CD4-positive, alpha-beta T cell (primary cell): ENCODE measurements around the gene NDP. TPM values are rescaled to one million over a fixed set of nuclear protein-coding genes. Genes with fewer than 3 reads are reported as not detected.

Source experiments
- ATAC-seq: fragments of 200-7000 bp; cut with Tn5 transposase; one replicate; pipeline ENCODE4 v1.10.0; 2022; ENCODE audit warnings: mild to moderate bottlenecking; ENCODE audit not compliant: poor library complexity
- CTCF ChIA-PET: fragments of 350-600 bp; sonication (Branson Sonifier 250); formaldehyde crosslinking; loops from one replicate; lab custom pipeline; 2021; ENCODE audit warnings: antibody characterized with exemption, inconsistent platforms; lab: Charles Lee
- POLR2A ChIA-PET: fragments of 350-600 bp; sonication (Branson Sonifier 250); formaldehyde crosslinking; loops from one replicate; lab custom pipeline; 2021; ENCODE audit warnings: antibody characterized with exemption, inconsistent platforms; lab: Charles Lee
- DNase-seq, 14 experiments: peaks; one replicate each; pipeline ENCODE4 v3.0.0-alpha.2; 2013 to 2020; ENCODE audit warnings: mixed read lengths in 2 of 14
- H3K27ac ChIP-seq, 2 donors: one replicate each; pipeline versions ENCODE4 v1.5.1 to v1.7.0; 2013; ENCODE audit warnings: low read length in 2 of 2, low read depth in 1 of 2, mild to moderate bottlenecking in 1 of 2
- H3K27me3 ChIP-seq, 2 experiments: 1 replicate in 1 of 2; 2 replicates in 1 of 2; pipeline versions ENCODE4 v1.6.1 to v1.7.0; 2013; ENCODE audit warnings: low read length in 2 of 2, control low read depth in 1 of 2, mild to moderate bottlenecking in 1 of 2, moderate library complexity in 1 of 2; ENCODE audit not compliant: insufficient read depth in 2 of 2, control insufficient read depth in 1 of 2
- H3K36me3 ChIP-seq: one replicate; pipeline ENCODE4 v1.6.1; 2013; ENCODE audit warnings: low read length, control low read depth; ENCODE audit not compliant: insufficient read depth
- H3K4me1 ChIP-seq: one replicate; pipeline ENCODE4 v1.6.1; 2013; ENCODE audit warnings: low read length, control low read depth; ENCODE audit not compliant: insufficient read depth
- H3K4me3 ChIP-seq: one replicate; pipeline ENCODE4 v1.5.1; 2013; ENCODE audit warnings: mild to moderate bottlenecking, low read length, moderate library complexity
- H3K9me3 ChIP-seq, 2 experiments: 1 replicate in 1 of 2; 2 replicates in 1 of 2; pipeline versions ENCODE4 v1.6.1 to v1.7.0; 2013; ENCODE audit warnings: low read length in 2 of 2, mild to moderate bottlenecking in 2 of 2, control low read depth in 1 of 2, moderate library complexity in 1 of 2; ENCODE audit not compliant: control insufficient read depth in 1 of 2, insufficient read depth in 1 of 2
- H3K27ac Mint-ChIP-seq: one replicate; pipeline ENCODE4 v1.8.0; 2020; ENCODE audit warnings: mixed read lengths
- H3K27me3 Mint-ChIP-seq: one replicate; pipeline ENCODE4 v1.8.0; 2021; ENCODE audit warnings: mixed read lengths
- H3K36me3 Mint-ChIP-seq: one replicate; pipeline ENCODE4 v1.8.0; 2021; ENCODE audit warnings: low read depth, mixed read lengths
- H3K4me1 Mint-ChIP-seq: one replicate; pipeline ENCODE4 v1.8.0; 2021; ENCODE audit warnings: low read depth, mixed read lengths
- H3K4me3 Mint-ChIP-seq: one replicate; pipeline ENCODE4 v1.8.0; 2020; ENCODE audit warnings: mild to moderate bottlenecking, mixed read lengths
- H3K9me3 Mint-ChIP-seq: one replicate; pipeline ENCODE4 v1.8.0; 2020; ENCODE audit warnings: mixed read lengths
- CTCF ChIP-seq: fragments of 200-600 bp; IDR thresholded peaks from one replicate; pipeline ENCODE4 v1.8.0; 2022; ENCODE audit warnings: antibody characterized with exemption, mild to moderate bottlenecking
- intact Hi-C, 2 experiments: fragments of 100-400 bp; cut with DNase I in 1 of 2; cut with micrococcal nuclease in 1 of 2; formaldehyde crosslinking; loops; one replicate each; pipeline versions ENCODE4 v1.15.1 to v1.9.0; 2023 to 2025; cut with DNase I, micrococcal nuclease
- total RNA-seq, 174 experiments: library from RNA in 2 of 174; stranded (reverse) in 2 of 174; gene quantifications; one replicate each; pipeline ENCODE4 v1.2.3 and lab custom pipeline; 2021 to 2026

NDP gene
- total RNA-seq, 2 experiments from 2014 or later, result not detected

- ChIA-PET CTCF (interaction anchor here (0.8 kb wide), 1 partner anchor 247 kb away, joined by 3 read pairs; no protein-coding TSS in a partner anchor), POLR2A (no interaction called here)
- Histone ChIP-seq H3K27me3 (peaks cover 0 to 3% of the 10 kb centered on the region in 2 experiments), H3K4me3 (no peak overlapping the region), H3K4me1 (peaks cover 3% of the 10 kb centered on the region), H3K9me3 (peaks cover 0 to 3% of the 10 kb centered on the region in 2 experiments), H3K27ac (no peak overlapping the region), H3K36me3 (no peaks in the 10 kb centered on the region)
- no peak for ATAC-seq
- Mint-ChIP-seq H3K27ac (no peak overlapping the region), H3K9me3 (no peaks in the 10 kb centered on the region), H3K27me3 (peaks cover 9% of the 10 kb centered on the region), H3K36me3 (no peaks in the 10 kb centered on the region), H3K4me1 (peaks cover 6% of the 10 kb centered on the region), H3K4me3 (no peak overlapping the region)
- DNase-seq, result no peak
- TF ChIP-seq CTCF, result no peak
- intact Hi-C loops, result no loop called here
These were observed 10.6 kb downstream of the NDP start for GRCh38 chrX:43962636-43963035.

GRCh38 chrX:43961699-43962098, 11.5 kb downstream of the NDP start:
- peak in 1 of 14 experiments; percentile 4 for DNase-seq
- TF ChIP-seq CTCF, result no peak
- no peak overlapping the region for H3K27ac Mint-ChIP-seq
- no peak overlapping the region for H3K4me3 Mint-ChIP-seq
- peaks cover 3% of the 10 kb centered on the region for H3K4me1 ChIP-seq
- no peak for ATAC-seq
- ChIA-PET POLR2A (no interaction called here), CTCF (interaction anchor here (0.8 to 1.5 kb wide), 3 partner anchors 12 to 282 kb away, joined by 3 to 4 read pairs (median 4); no protein-coding TSS in a partner anchor)
- H3K27ac ChIP-seq, result no peak overlapping the region
- H3K36me3 Mint-ChIP-seq, result no peaks in the 10 kb centered on the region
- intact Hi-C loops, result no loop called here
- peaks cover 6% of the 10 kb centered on the region for H3K4me1 Mint-ChIP-seq
- peaks cover 0 to 3% of the 10 kb centered on the region in 2 experiments for H3K27me3 ChIP-seq
- H3K9me3 Mint-ChIP-seq, result no peaks in the 10 kb centered on the region
- peaks cover 0 to 3% of the 10 kb centered on the region in 2 experiments for H3K9me3 ChIP-seq
- no peaks in the 10 kb centered on the region for H3K36me3 ChIP-seq
- H3K4me3 ChIP-seq, result no peak overlapping the region
- peaks cover 9% of the 10 kb centered on the region for H3K27me3 Mint-ChIP-seq

DNA sequence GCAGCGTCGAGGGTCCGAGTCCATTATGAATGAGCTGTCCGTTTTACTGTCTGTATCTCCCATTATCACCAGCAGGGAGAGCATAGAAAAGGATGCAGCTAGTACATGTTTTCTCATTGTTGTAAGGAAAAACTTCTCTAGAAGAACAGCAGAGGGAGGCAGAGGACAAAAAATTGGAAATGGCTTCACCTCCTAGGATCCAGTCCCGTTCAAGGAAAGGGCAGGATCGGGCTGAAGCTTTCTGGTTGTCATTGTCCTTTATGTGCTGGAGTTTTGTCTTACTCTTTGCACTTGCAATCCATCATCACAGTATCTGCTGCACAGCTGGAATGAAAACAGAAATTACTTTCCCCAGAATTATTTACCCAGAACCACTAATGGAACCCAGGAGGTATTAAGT, 14.7 kb downstream of the NDP start:
- peak; percentile 77 for TF ChIP-seq CTCF
- no peaks in the 10 kb centered on the region for H3K36me3 Mint-ChIP-seq
- peak; percentile 73 for ATAC-seq
- peaks cover 3% of the 10 kb centered on the region for H3K4me1 ChIP-seq
- peak in 5 of 14 experiments; percentile 6 to 75 (median 63) for DNase-seq
- H3K27ac Mint-ChIP-seq, result no peak overlapping the region
- peaks cover 6% of the 10 kb centered on the region for H3K4me1 Mint-ChIP-seq
- ChIA-PET CTCF (interaction anchor here (0.6 to 1.2 kb wide), 8 partner anchors 9 to 580 kb away, joined by 3 to 7 read pairs (median 4); no protein-coding TSS in a partner anchor), POLR2A (interaction anchor here (0.9 to 1.0 kb wide), 2 partner anchors 286 to 914 kb away, joined by 3 to 6 read pairs; partner anchors contain the start of gene KDM6A)
- intact Hi-C loops, result loop anchor here (1.0 to 10.0 kb wide), 10 partner anchors 64 to 1126 kb away; partner anchors contain the start of gene FUNDC1 (in 1 of the 2)
- H3K27ac ChIP-seq, result no peak overlapping the region
- H3K9me3 ChIP-seq, result peaks cover 0 to 3% of the 10 kb centered on the region in 2 experiments
- no peaks in the 10 kb centered on the region for H3K36me3 ChIP-seq
- no peak overlapping the region for H3K4me3 Mint-ChIP-seq
- H3K9me3 Mint-ChIP-seq, result no peaks in the 10 kb centered on the region
- no peak overlapping the region for H3K4me3 ChIP-seq
- peaks cover 6% of the 10 kb centered on the region for H3K27me3 Mint-ChIP-seq
- H3K27me3 ChIP-seq, result no peaks in the 10 kb centered on the region
